IPS-15b (cell line): ENCODE results near the gene CYLD.

Source experiments
- H3K27me3 ChIP-seq: one replicate; pipeline ENCODE4 v1.6.1; 2013; ENCODE audit warnings: low read length; ENCODE audit not compliant: control insufficient read depth, insufficient read depth
- H3K36me3 ChIP-seq: one replicate; pipeline ENCODE4 v1.6.1; 2013; ENCODE audit warnings: low read length; ENCODE audit not compliant: control insufficient read depth, insufficient read depth
- H3K4me1 ChIP-seq: one replicate; pipeline ENCODE4 v1.6.1; 2013; ENCODE audit warnings: mild to moderate bottlenecking, low read length; ENCODE audit not compliant: control insufficient read depth, insufficient read depth
- H3K4me3 ChIP-seq: one replicate; pipeline ENCODE4 v1.5.1; 2013; ENCODE audit warnings: low read depth, low read length
- H3K9ac ChIP-seq: one replicate; pipeline ENCODE4 v1.6.1; 2013; ENCODE audit warnings: low read depth, mild to moderate bottlenecking, low read length
- H3K9me3 ChIP-seq: one replicate; pipeline ENCODE4 v1.6.1; 2013; ENCODE audit warnings: mild to moderate bottlenecking, low read length; ENCODE audit not compliant: control insufficient read depth, insufficient read depth

Gene CYLD

GRCh38 chr16:50699326-50700159 lies 42.3 kb upstream of the CYLD start:
- H3K9ac ChIP-seq = no peak overlapping the region
- no peaks in the 10 kb centered on the region for H3K4me1 ChIP-seq
- H3K36me3 ChIP-seq = no peaks in the 10 kb centered on the region
- H3K9me3 ChIP-seq = peaks cover 5% of the 10 kb centered on the region
- no peak overlapping the region for H3K4me3 ChIP-seq
- peaks cover 9% of the 10 kb centered on the region for H3K27me3 ChIP-seq

- no peaks in the 10 kb centered on the region for H3K36me3 ChIP-seq
- no peaks in the 10 kb centered on the region for H3K4me1 ChIP-seq
- no peak overlapping the region for H3K9ac ChIP-seq
- H3K9me3 ChIP-seq = peaks cover 7% of the 10 kb centered on the region
- H3K4me3 ChIP-seq = no peak overlapping the region
- H3K27me3 ChIP-seq = no peaks in the 10 kb centered on the region
Observed at GRCh38 chr16:50702725-50703124, 39.2 kb upstream of the CYLD start.

GRCh38 chr16:50704245-50704644 lies 37.6 kb upstream of the CYLD start:
- Histone ChIP-seq H3K27me3 (no peaks in the 10 kb centered on the region), H3K9me3 (peaks cover 7% of the 10 kb centered on the region), H3K36me3 (no peaks in the 10 kb centered on the region), H3K9ac (no peak overlapping the region), H3K4me3 (no peak overlapping the region), H3K4me1 (no peaks in the 10 kb centered on the region)

GRCh38 chr16:50705436-50706110 lies 36.3 kb upstream of the CYLD start:
- no peak overlapping the region for H3K9ac ChIP-seq
- no peaks in the 10 kb centered on the region for H3K36me3 ChIP-seq
- H3K9me3 ChIP-seq = peaks cover 7% of the 10 kb centered on the region
- H3K4me3 ChIP-seq = no peak overlapping the region
- no peaks in the 10 kb centered on the region for H3K27me3 ChIP-seq
- no peaks in the 10 kb centered on the region for H3K4me1 ChIP-seq

- Histone ChIP-seq H3K4me1 (no peaks in the 10 kb centered on the region), H3K9me3 (peaks cover 7% of the 10 kb centered on the region), H3K9ac (no peak overlapping the region), H3K27me3 (no peaks in the 10 kb centered on the region), H3K36me3 (no peaks in the 10 kb centered on the region), H3K4me3 (no peak overlapping the region)
Observed at GRCh38 chr16:50706250-50706649, 35.6 kb upstream of the CYLD start.

GRCh38 chr16:50708373-50709060 lies 33.4 kb upstream of the CYLD start:
- H3K4me1 ChIP-seq = no peaks in the 10 kb centered on the region
- H3K9me3 ChIP-seq = peaks cover 7% of the 10 kb centered on the region
- no peaks in the 10 kb centered on the region for H3K27me3 ChIP-seq
- no peak overlapping the region for H3K9ac ChIP-seq
- H3K4me3 ChIP-seq = no peak overlapping the region
- H3K36me3 ChIP-seq = no peaks in the 10 kb centered on the region

GRCh38 chr16:50709061-50709684 lies 32.7 kb upstream of the CYLD start:
- no peaks in the 10 kb centered on the region for H3K27me3 ChIP-seq
- H3K4me1 ChIP-seq = no peaks in the 10 kb centered on the region
- peaks cover 3% of the 10 kb centered on the region for H3K9me3 ChIP-seq
- no peak overlapping the region for H3K9ac ChIP-seq
- H3K4me3 ChIP-seq = no peak overlapping the region
- H3K36me3 ChIP-seq = no peaks in the 10 kb centered on the region

GRCh38 chr16:50709980-50710379 lies 31.9 kb upstream of the CYLD start:
- Histone ChIP-seq H3K9me3 (no peaks in the 10 kb centered on the region), H3K4me3 (no peak overlapping the region), H3K27me3 (no peaks in the 10 kb centered on the region), H3K4me1 (no peaks in the 10 kb centered on the region), H3K9ac (no peak overlapping the region), H3K36me3 (no peaks in the 10 kb centered on the region)

- H3K9me3 ChIP-seq = no peaks in the 10 kb centered on the region
- no peaks in the 10 kb centered on the region for H3K27me3 ChIP-seq
- H3K4me1 ChIP-seq = no peaks in the 10 kb centered on the region
- no peak overlapping the region for H3K9ac ChIP-seq
- H3K4me3 ChIP-seq = no peak overlapping the region
- no peaks in the 10 kb centered on the region for H3K36me3 ChIP-seq
Observed at GRCh38 chr16:50711040-50711439, 30.8 kb upstream of the CYLD start.

GRCh38 chr16:50711862-50712559 lies 29.9 kb upstream of the CYLD start:
- no peak overlapping the region for H3K4me3 ChIP-seq
- no peaks in the 10 kb centered on the region for H3K9me3 ChIP-seq
- H3K9ac ChIP-seq = no peak overlapping the region
- no peaks in the 10 kb centered on the region for H3K36me3 ChIP-seq
- H3K27me3 ChIP-seq = no peaks in the 10 kb centered on the region
- H3K4me1 ChIP-seq = no peaks in the 10 kb centered on the region

GRCh38 chr16:50712560-50712898 lies 29.4 kb upstream of the CYLD start:
- no peaks in the 10 kb centered on the region for H3K4me1 ChIP-seq
- no peaks in the 10 kb centered on the region for H3K36me3 ChIP-seq
- no peaks in the 10 kb centered on the region for H3K27me3 ChIP-seq
- H3K4me3 ChIP-seq = no peak overlapping the region
- H3K9me3 ChIP-seq = no peaks in the 10 kb centered on the region
- no peak overlapping the region for H3K9ac ChIP-seq
